Smooth muscle cell (in vitro differentiated cells): ENCODE data around the gene PLA2G4E. TPM values are rescaled to one million over a fixed set of nuclear protein-coding genes. Genes with fewer than 3 reads are reported as not detected.
A peak's percentile ranks its signal among the peaks of the same experiment; 100 is the strongest.

Source experiments
- DNase-seq: peaks from one replicate; lab custom pipeline; 2025; ENCODE audit not compliant: unreplicated experiment; lab: John Stamatoyannopoulos, UW
- H2AFZ ChIP-seq: fragments of 200-600 bp; sonication (generic); 2 replicates; pipeline ENCODE4 v1.6.0; 2016; ENCODE audit warnings: antibody characterized with exemption, low read depth, mild to moderate bottlenecking
- H3F3A ChIP-seq: fragments of 200-600 bp; sonication (generic); 2 replicates; pipeline ENCODE4 v1.6.0; 2017; ENCODE audit warnings: antibody characterized with exemption, low read depth
- H3K27ac ChIP-seq: fragments of 200-600 bp; sonication (generic); 2 replicates; pipeline ENCODE4 v1.5.1; 2016; ENCODE audit warnings: low read depth, mild to moderate bottlenecking
- H3K27me3 ChIP-seq: fragments of 200-600 bp; sonication (generic); 2 replicates; pipeline ENCODE4 v1.6.1; 2016; ENCODE audit warnings: low read depth, mild to moderate bottlenecking
- H3K36me3 ChIP-seq: fragments of 200-600 bp; sonication (generic); 2 replicates; pipeline ENCODE4 v1.5.1; 2016; ENCODE audit warnings: low read depth
- H3K4me1 ChIP-seq: fragments of 200-600 bp; sonication (generic); 2 replicates; pipeline ENCODE4 v1.5.1; 2016; ENCODE audit warnings: low read depth
- H3K4me2 ChIP-seq: fragments of 200-600 bp; sonication (generic); 2 replicates; pipeline ENCODE4 v1.6.0; 2016; ENCODE audit warnings: mild to moderate bottlenecking
- H3K4me3 ChIP-seq: fragments of 200-600 bp; sonication (generic); 2 replicates; pipeline ENCODE4 v1.5.1; 2016; ENCODE audit warnings: mild to moderate bottlenecking
- H3K79me2 ChIP-seq: fragments of 200-600 bp; sonication (generic); 2 replicates; pipeline ENCODE4 v1.6.0; 2016; ENCODE audit warnings: low read depth, mild to moderate bottlenecking
- H3K9ac ChIP-seq: fragments of 200-600 bp; sonication (generic); 2 replicates; pipeline ENCODE4 v1.6.0; 2016; ENCODE audit warnings: low read depth
- H3K9me3 ChIP-seq: fragments of 200-600 bp; sonication (generic); replicated peaks from 2 replicates; pipeline ENCODE4 v1.5.1; 2016; ENCODE audit warnings: low read depth
- H4K20me1 ChIP-seq: fragments of 200-600 bp; sonication (generic); 2 replicates; pipeline ENCODE4 v1.6.0; 2016; ENCODE audit warnings: low read depth
- CTCF ChIP-seq: fragments of 200-600 bp; sonication (generic); IDR thresholded peaks from 2 replicates; pipeline ENCODE4 v1.5.1; 2017; ENCODE audit warnings: borderline replicate concordance, mild to moderate bottlenecking, antibody characterized with exemption; ENCODE audit not compliant: insufficient read depth, poor library complexity, severe bottlenecking
- WGBS: methylation state at CpG from one replicate; pipeline ENCODE4 v1.1.7; 2016; ENCODE audit warnings: low lambda C conversion rate; 5-methylcytosine and 5-hydroxymethylcytosine counted together
- polyA plus RNA-seq: library from polyadenylated mRNA; unstranded; fragments of >200 nt; fragmentation: Nextera tagmentation; extraction: Ambion mirVana; gene quantifications from 2 replicates; pipeline ENCODE4 v1.2.1, GENCODE V29; 2016
- total RNA-seq: library from RNA; depleted of rRNA; stranded (reverse); fragments of >200 nt; gene quantifications from 2 replicates; pipeline ENCODE4 v1.2.3, GENCODE V29; 2014

The PLA2G4E gene
- total and polyA plus RNA-seq, 2 experiments from 2014 or later, result 1.6 TPM; not detected in 1

- DNase-seq, result no peak
- Histone ChIP-seq H3K9ac (no peak overlapping the region), H3K4me2 (peak overlapping the region; percentile 58), H2AFZ (no peak overlapping the region), H3K27me3 (no peaks in the 10 kb centered on the region), H3K4me1 (no peaks in the 10 kb centered on the region), H3F3A (no peaks in the 10 kb centered on the region), H3K4me3 (no peak overlapping the region), H3K79me2 (peaks cover 46% of the 10 kb centered on the region), H3K9me3 (no peaks in the 10 kb centered on the region), H4K20me1 (peaks cover 60% of the 10 kb centered on the region), H3K36me3 (peaks cover 5% of the 10 kb centered on the region), H3K27ac (no peak overlapping the region)
- 70% methylated on average over 7 of the region's 7 CpGs for WGBS
- TF ChIP-seq CTCF, result no peak
Observed at GRCh38 chr15:41958002-41958420, 62.8 kb downstream of the PLA2G4E start.

GRCh38 chr15:41957021-41957897 lies 63.6 kb downstream of the PLA2G4E start:
- no peaks in the 10 kb centered on the region for H3F3A ChIP-seq
- H3K9me3 ChIP-seq, result no peaks in the 10 kb centered on the region
- no peak for DNase-seq
- H3K36me3 ChIP-seq, result peaks cover 6% of the 10 kb centered on the region
- no peak overlapping the region for H3K27ac ChIP-seq
- H3K9ac ChIP-seq, result no peak overlapping the region
- peak overlapping the region; percentile 58 for H3K4me2 ChIP-seq
- WGBS, result 65% methylated on average over 12 of the region's 12 CpGs
- H3K27me3 ChIP-seq, result no peaks in the 10 kb centered on the region
- no peak overlapping the region for H3K4me3 ChIP-seq
- no peak overlapping the region for H2AFZ ChIP-seq
- no peak for TF ChIP-seq CTCF
- H3K79me2 ChIP-seq, result peaks cover 42% of the 10 kb centered on the region
- H3K4me1 ChIP-seq, result no peaks in the 10 kb centered on the region
- H4K20me1 ChIP-seq, result peaks cover 60% of the 10 kb centered on the region

GRCh38 chr15:41955807-41956525 lies 64.9 kb downstream of the PLA2G4E start:
- DNase-seq, result no peak
- H2AFZ ChIP-seq, result no peak overlapping the region

More at GRCh38 chr15:41955807-41956525, 64.9 kb downstream of the PLA2G4E start:
- peaks cover 54% of the 10 kb centered on the region for H4K20me1 ChIP-seq
- H3K4me1 ChIP-seq, result no peaks in the 10 kb centered on the region
- H3K4me2 ChIP-seq, result peak overlapping the region; percentile 19
- no peak overlapping the region for H3K9ac ChIP-seq
- TF ChIP-seq CTCF, result no peak
- peaks cover 31% of the 10 kb centered on the region for H3K79me2 ChIP-seq
- no peaks in the 10 kb centered on the region for H3F3A ChIP-seq
- H3K4me3 ChIP-seq, result no peak overlapping the region
- peaks cover 6% of the 10 kb centered on the region for H3K36me3 ChIP-seq
- H3K27me3 ChIP-seq, result no peaks in the 10 kb centered on the region
- H3K9me3 ChIP-seq, result no peaks in the 10 kb centered on the region
- no peak overlapping the region for H3K27ac ChIP-seq
- 61% methylated on average over 21 of the region's 21 CpGs for WGBS
